HepG2 (cell line): ENCODE measurements around the gene CFAP61. TPM values are rescaled to one million over a fixed set of nuclear protein-coding genes. Genes with fewer than 3 reads are reported as not detected.

Experiments used
- POGK ChIP-seq: sonication (generic); formaldehyde crosslinking; conservative IDR thresholded peaks from 2 replicates; pipeline ENCODE4 v1.8.0; 2022; ENCODE audit warnings: mild to moderate bottlenecking, moderate library complexity, missing genetic modification reagents
- ZFP37 ChIP-seq: sonication (generic); formaldehyde crosslinking; IDR thresholded peaks from 2 replicates; pipeline ENCODE4 v1.4.0; 2020; ENCODE audit warnings: missing genetic modification reagents, borderline replicate concordance
- ZNF841 ChIP-seq: sonication (generic); formaldehyde crosslinking; IDR thresholded peaks from 2 replicates; pipeline ENCODE4 v1.8.1; 2023; ENCODE audit warnings: missing genetic modification reagents, borderline replicate concordance
- polyA plus RNA-seq, 8 experiments: library from polyadenylated mRNA; depleted of rRNA in 3 of 8; stranded (reverse) in 7 of 8; unstranded in 1 of 8; fragments of >200 nt; fragmentation: Illumina TruSeq in 4 of 8; extraction: Trizol in 4 of 8; gene quantifications; 2 replicates each; pipeline versions ENCODE4 v1.2.1 to v1.2.3, GENCODE V29; 2011 to 2016; ENCODE audit warnings: low read depth in 4 of 8, missing spikeins in 1 of 8, mixed read lengths in 1 of 8; ENCODE audit not compliant: insufficient read depth in 1 of 8
- total RNA-seq, 5 experiments: library from RNA; depleted of rRNA; stranded (reverse); fragments of >200 nt; fragmentation: Illumina TruSeq; extraction: Trizol; gene quantifications; 2 replicates each; pipeline ENCODE4 v1.2.3, GENCODE V29; 2016; ENCODE audit warnings: low read depth in 1 of 5
- TF ChIP-seq, protein P1 (sequence below): sonication (generic); formaldehyde crosslinking; IDR thresholded peaks from 2 replicates; pipeline ENCODE4 v1.5.1; 2020; ENCODE audit warnings: mild to moderate bottlenecking, missing genetic modification reagents, moderate library complexity
- TF ChIP-seq, protein P2 (sequence below): sonication (generic); formaldehyde crosslinking; IDR thresholded peaks from 2 replicates; pipeline ENCODE4 v1.5.1; 2020; ENCODE audit warnings: mild to moderate bottlenecking, missing genetic modification reagents, moderate library complexity
- TF ChIP-seq, protein P3 (sequence below): IDR thresholded peaks from 2 replicates; pipeline ENCODE4 v1.4.0; 2020; ENCODE audit warnings: mild to moderate bottlenecking, missing genetic modification reagents
- TF ChIP-seq, protein P4 (sequence below): sonication (generic); formaldehyde crosslinking; IDR thresholded peaks from 2 replicates; pipeline ENCODE4 v1.4.0; 2020; ENCODE audit warnings: missing genetic modification reagents
- TF ChIP-seq, protein P5 (sequence below): sonication (generic); formaldehyde crosslinking; IDR thresholded peaks from 2 replicates; pipeline ENCODE4 v1.4.0; 2020; ENCODE audit warnings: missing genetic modification reagents

Gene CFAP61
- total and polyA plus RNA-seq, 2 of the 13 experiments (the other 11 are each of a cell fraction or from before 2014, with no cell fraction given) = 0.27 TPM; not detected in 1

- no peak for TF ChIP-seq POGK (CRISPR knock-in tag)
- TF ChIP-seq ZFP37 (CRISPR knock-in tag) = 0 out of 2 replicates have a peak, but pooled peaks have one; percentile 26
- TF ChIP-seq, protein P1, sequence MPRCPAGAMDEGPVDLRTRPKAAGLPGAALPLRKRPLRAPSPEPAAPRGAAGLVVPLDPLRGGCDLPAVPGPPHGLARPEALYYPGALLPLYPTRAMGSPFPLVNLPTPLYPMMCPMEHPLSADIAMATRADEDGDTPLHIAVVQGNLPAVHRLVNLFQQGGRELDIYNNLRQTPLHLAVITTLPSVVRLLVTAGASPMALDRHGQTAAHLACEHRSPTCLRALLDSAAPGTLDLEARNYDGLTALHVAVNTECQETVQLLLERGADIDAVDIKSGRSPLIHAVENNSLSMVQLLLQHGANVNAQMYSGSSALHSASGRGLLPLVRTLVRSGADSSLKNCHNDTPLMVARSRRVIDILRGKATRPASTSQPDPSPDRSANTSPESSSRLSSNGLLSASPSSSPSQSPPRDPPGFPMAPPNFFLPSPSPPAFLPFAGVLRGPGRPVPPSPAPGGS (CRISPR knock-in tag) = peak; percentile 70; the same call in 1 of the 2 replicates
- TF ChIP-seq, protein P2, sequence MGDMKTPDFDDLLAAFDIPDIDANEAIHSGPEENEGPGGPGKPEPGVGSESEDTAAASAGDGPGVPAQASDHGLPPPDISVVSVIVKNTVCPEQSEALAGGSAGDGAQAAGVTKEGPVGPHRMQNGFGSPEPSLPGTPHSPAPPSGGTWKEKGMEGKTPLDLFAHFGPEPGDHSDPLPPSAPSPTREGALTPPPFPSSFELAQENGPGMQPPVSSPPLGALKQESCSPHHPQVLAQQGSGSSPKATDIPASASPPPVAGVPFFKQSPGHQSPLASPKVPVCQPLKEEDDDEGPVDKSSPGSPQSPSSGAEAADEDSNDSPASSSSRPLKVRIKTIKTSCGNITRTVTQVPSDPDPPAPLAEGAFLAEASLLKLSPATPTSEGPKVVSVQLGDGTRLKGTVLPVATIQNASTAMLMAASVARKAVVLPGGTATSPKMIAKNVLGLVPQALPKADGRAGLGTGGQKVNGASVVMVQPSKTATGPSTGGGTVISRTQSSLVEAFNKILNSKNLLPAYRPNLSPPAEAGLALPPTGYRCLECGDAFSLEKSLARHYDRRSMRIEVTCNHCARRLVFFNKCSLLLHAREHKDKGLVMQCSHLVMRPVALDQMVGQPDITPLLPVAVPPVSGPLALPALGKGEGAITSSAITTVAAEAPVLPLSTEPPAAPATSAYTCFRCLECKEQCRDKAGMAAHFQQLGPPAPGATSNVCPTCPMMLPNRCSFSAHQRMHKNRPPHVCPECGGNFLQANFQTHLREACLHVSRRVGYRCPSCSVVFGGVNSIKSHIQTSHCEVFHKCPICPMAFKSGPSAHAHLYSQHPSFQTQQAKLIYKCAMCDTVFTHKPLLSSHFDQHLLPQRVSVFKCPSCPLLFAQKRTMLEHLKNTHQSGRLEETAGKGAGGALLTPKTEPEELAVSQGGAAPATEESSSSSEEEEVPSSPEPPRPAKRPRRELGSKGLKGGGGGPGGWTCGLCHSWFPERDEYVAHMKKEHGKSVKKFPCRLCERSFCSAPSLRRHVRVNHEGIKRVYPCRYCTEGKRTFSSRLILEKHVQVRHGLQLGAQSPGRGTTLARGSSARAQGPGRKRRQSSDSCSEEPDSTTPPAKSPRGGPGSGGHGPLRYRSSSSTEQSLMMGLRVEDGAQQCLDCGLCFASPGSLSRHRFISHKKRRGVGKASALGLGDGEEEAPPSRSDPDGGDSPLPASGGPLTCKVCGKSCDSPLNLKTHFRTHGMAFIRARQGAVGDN (CRISPR knock-in tag) = peak; percentile 68
- TF ChIP-seq, protein P3, sequence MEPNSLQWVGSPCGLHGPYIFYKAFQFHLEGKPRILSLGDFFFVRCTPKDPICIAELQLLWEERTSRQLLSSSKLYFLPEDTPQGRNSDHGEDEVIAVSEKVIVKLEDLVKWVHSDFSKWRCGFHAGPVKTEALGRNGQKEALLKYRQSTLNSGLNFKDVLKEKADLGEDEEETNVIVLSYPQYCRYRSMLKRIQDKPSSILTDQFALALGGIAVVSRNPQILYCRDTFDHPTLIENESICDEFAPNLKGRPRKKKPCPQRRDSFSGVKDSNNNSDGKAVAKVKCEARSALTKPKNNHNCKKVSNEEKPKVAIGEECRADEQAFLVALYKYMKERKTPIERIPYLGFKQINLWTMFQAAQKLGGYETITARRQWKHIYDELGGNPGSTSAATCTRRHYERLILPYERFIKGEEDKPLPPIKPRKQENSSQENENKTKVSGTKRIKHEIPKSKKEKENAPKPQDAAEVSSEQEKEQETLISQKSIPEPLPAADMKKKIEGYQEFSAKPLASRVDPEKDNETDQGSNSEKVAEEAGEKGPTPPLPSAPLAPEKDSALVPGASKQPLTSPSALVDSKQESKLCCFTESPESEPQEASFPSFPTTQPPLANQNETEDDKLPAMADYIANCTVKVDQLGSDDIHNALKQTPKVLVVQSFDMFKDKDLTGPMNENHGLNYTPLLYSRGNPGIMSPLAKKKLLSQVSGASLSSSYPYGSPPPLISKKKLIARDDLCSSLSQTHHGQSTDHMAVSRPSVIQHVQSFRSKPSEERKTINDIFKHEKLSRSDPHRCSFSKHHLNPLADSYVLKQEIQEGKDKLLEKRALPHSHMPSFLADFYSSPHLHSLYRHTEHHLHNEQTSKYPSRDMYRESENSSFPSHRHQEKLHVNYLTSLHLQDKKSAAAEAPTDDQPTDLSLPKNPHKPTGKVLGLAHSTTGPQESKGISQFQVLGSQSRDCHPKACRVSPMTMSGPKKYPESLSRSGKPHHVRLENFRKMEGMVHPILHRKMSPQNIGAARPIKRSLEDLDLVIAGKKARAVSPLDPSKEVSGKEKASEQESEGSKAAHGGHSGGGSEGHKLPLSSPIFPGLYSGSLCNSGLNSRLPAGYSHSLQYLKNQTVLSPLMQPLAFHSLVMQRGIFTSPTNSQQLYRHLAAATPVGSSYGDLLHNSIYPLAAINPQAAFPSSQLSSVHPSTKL (CRISPR knock-in tag) = peak; percentile 72
- TF ChIP-seq, protein P4, sequence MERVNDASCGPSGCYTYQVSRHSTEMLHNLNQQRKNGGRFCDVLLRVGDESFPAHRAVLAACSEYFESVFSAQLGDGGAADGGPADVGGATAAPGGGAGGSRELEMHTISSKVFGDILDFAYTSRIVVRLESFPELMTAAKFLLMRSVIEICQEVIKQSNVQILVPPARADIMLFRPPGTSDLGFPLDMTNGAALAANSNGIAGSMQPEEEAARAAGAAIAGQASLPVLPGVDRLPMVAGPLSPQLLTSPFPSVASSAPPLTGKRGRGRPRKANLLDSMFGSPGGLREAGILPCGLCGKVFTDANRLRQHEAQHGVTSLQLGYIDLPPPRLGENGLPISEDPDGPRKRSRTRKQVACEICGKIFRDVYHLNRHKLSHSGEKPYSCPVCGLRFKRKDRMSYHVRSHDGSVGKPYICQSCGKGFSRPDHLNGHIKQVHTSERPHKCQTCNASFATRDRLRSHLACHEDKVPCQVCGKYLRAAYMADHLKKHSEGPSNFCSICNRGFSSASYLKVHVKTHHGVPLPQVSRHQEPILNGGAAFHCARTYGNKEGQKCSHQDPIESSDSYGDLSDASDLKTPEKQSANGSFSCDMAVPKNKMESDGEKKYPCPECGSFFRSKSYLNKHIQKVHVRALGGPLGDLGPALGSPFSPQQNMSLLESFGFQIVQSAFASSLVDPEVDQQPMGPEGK = 0 out of 2 replicates have a peak, but pooled peaks have one; percentile 10
- TF ChIP-seq, protein P5, sequence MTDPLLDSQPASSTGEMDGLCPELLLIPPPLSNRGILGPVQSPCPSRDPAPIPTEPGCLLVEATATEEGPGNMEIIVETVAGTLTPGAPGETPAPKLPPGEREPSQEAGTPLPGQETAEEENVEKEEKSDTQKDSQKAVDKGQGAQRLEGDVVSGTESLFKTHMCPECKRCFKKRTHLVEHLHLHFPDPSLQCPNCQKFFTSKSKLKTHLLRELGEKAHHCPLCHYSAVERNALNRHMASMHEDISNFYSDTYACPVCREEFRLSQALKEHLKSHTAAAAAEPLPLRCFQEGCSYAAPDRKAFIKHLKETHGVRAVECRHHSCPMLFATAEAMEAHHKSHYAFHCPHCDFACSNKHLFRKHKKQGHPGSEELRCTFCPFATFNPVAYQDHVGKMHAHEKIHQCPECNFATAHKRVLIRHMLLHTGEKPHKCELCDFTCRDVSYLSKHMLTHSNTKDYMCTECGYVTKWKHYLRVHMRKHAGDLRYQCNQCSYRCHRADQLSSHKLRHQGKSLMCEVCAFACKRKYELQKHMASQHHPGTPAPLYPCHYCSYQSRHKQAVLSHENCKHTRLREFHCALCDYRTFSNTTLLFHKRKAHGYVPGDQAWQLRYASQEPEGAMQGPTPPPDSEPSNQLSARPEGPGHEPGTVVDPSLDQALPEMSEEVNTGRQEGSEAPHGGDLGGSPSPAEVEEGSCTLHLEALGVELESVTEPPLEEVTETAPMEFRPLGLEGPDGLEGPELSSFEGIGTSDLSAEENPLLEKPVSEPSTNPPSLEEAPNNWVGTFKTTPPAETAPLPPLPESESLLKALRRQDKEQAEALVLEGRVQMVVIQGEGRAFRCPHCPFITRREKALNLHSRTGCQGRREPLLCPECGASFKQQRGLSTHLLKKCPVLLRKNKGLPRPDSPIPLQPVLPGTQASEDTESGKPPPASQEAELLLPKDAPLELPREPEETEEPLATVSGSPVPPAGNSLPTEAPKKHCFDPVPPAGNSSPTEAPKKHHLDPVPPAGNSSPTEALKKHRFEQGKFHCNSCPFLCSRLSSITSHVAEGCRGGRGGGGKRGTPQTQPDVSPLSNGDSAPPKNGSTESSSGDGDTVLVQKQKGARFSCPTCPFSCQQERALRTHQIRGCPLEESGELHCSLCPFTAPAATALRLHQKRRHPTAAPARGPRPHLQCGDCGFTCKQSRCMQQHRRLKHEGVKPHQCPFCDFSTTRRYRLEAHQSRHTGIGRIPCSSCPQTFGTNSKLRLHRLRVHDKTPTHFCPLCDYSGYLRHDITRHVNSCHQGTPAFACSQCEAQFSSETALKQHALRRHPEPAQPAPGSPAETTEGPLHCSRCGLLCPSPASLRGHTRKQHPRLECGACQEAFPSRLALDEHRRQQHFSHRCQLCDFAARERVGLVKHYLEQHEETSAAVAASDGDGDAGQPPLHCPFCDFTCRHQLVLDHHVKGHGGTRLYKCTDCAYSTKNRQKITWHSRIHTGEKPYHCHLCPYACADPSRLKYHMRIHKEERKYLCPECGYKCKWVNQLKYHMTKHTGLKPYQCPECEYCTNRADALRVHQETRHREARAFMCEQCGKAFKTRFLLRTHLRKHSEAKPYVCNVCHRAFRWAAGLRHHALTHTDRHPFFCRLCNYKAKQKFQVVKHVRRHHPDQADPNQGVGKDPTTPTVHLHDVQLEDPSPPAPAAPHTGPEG = no peak
- TF ChIP-seq ZNF841 (CRISPR knock-in tag) = no peak
Measured at GRCh38 chr20:20009784-20010253, 42.5 kb upstream of the CFAP61 start (continued).
